NCI-H1105 (cell line): ENCODE data around the gene ATMIN.

ENCODE experiments used
- DNase-seq: peaks from one replicate; lab custom pipeline; 2025; lab: John Stamatoyannopoulos, UW

The ATMIN gene

DNA sequence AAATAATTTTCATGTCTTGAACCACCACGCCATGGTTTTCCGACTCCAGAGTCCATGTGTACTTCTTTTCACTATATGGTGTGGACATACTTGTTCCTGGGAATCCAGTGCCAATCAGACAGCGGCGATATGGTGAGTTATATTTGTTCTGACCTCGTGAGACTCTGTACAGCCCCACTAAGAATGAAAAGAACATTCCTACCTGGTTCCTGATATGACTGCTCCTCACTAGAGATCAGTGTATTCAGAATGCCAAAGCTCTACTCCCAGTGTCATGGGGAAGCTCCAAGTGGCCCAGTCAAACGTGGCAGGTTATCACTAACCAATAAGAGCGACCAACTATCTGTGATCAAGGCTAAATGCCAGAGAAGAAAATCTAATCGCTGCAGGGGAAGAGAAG is 35.3 kb downstream of the ATMIN start:
- DNase-seq, result no peak

GRCh38 chr16:81071805-81072204 is 36.2 kb downstream of the ATMIN start:
- DNase-seq, result no peak

DNA sequence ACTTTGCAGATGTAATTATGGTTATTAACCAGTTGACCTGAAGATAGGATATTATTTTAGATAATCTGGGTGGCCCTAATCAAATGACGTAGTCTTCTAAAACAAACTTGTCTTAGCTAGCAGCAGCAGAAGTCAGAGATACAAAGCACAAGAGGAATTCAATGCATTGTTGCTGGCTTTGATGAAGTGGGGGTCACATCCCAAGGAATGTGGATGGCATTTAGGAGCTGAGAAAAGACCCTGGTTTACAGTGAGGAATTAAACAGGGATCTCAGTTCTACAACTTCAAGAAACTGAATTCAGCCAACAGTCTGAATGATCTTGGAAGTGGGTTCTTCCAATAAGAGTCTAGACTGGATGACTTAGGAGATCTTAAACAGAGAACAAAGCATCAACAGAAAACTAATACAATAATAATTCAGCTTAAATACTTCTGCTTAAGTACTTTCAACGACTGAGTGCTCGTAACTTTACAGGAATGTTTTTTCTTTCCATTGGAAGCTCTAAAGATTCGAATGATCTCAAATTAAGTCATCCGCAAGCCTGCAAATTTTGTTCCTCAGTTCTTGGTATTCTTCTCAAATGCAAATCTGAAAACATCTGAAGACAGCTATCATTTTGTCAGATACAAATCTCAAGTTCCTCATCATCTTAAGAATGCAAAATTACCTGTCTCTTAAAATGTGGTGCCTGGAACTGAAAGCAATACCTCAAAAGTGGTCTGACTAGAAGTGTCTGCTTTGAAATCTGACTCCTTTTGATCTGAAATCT is 38.1 kb downstream of the ATMIN start:
- DNase-seq, result no peak

- peak; percentile 71 for DNase-seq
Measured at GRCh38 chr16:81076566-81077075, 41.0 kb downstream of the ATMIN start.

- peak; percentile 79 for DNase-seq
Measured at GRCh38 chr16:81077076-81077940, 41.7 kb downstream of the ATMIN start, which contains the start of gene C16orf46. C16orf46 (minus strand) TSS chr16:81077238; CDS start chr16:81063955, 13,283 bp downstream.

GRCh38 chr16:81080233-81080632 is 44.6 kb downstream of the ATMIN start:
- no peak for DNase-seq

GRCh38 chr16:81081014-81081413 is 45.4 kb downstream of the ATMIN start:
- DNase-seq, result no peak

DNA sequence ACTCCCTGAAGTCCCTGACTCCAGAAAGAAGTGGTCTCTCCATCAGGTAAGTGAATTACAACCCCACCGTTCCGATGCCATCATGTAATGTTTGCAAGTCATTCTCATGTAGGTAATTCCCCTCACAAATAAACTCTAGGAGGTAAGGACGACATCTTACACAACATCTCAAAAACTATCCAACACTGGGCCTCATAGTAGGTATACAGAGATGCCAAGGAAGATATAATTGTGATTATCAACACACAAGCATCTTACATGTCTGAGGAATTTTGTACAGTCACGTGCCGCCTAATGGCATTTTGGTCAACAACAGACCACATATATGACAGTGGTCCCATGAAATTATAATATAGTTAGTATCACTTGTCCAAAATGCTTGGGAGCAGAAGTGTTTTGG is 53.2 kb downstream of the ATMIN start:
- DNase-seq, result no peak

- no peak for DNase-seq
Measured at GRCh38 chr16:81094771-81095251, 59.2 kb downstream of the ATMIN start.

DNA sequence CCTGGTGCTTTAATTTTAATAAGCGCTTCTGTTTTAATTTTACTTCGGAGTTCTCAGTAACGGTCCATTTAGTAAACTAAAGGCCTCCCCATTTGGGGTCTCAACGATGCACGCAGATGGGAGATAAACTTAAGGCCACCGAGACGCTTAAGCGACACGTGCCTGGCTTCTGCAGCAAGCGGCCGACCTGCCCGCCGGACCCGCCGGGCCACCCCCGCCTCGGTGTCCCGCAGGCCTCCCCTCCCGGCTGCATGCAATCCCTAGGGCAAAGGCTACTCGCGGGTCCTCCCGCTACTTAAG is 60.0 kb downstream of the ATMIN start:
- DNase-seq, result no peak

DNA sequence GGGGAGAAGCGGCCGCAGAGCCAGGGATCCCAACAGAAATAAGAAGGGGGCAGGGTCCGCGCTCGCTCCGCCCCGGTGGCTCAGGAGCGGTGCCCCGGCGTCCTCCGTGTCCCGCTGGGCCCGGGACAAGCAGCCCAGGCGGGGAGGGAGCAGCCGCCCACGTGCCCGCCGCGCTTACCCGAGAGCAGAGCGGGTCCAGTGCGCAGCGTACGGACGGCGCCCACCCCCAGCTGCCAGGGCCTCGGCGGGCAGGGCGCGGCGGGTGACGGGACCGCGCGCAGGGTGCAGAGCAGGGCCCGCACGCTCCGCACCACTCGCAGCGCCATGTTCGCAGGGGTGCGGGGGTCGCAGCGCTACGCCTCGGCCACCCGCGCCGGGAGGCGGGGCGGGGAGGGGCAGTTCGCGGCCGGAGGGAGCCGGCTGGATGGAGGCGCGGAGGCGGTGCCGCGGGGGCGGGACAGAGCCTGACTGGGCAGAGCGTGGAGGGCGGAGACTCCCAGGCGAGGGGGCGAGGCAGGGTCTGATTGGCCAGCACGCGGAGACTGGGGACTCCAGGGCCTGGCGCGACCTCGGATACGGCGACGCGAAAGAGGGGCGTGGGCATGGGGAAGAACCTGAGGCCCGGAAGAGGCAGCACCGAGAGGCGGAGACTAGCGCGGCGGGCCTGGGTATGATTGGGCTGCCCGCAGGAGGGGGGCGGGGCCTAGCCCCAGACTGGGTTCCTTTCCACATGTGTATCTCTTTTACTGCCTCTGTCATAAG is 60.5 kb downstream of the ATMIN start, which contains the start of gene GCSH:
GCSH (minus strand) TSS at position 443 of the 762 bp plus-strand sequence; CDS start at position 326, 117 bp downstream.
- DNase-seq, result peak; percentile 90

DNA sequence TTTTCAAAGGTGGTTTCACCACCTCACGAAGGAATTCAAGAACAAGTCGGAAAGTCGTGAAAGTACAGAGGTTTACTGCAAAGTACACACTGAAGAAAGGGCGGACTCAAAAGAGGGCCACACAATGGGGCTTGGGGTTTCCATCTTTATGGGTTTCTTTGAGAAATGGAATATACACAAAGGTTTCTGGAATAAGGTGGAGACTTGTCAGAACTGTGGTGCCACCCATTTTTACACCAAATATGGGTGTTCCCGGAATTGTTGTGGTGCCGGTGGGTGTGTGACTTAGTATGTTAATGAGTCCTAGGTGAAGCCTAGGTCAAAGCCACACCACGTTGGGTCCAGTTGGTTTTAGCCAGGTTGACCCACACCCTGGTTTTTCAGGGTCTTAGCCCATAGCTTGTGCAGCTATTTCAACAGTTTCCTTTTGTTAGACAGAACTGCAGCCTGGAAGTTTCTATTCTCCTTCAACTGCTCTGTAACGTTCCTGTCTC is 61.1 kb downstream of the ATMIN start:
- DNase-seq, result no peak
